Measurements from ENCODE around the gene TOP3B. TPM values are rescaled to one million over a fixed set of nuclear protein-coding genes. Genes with fewer than 3 reads are reported as not detected.
A peak's percentile ranks its signal among the peaks of the same experiment; 100 is the strongest.

The TOP3B gene
- total and polyA plus RNA-seq, 9 of the 15 experiments (the other 6 are each of a cell fraction or from before 2014, with no cell fraction given), result 3.0 to 188 (median 112) TPM

DNA sequence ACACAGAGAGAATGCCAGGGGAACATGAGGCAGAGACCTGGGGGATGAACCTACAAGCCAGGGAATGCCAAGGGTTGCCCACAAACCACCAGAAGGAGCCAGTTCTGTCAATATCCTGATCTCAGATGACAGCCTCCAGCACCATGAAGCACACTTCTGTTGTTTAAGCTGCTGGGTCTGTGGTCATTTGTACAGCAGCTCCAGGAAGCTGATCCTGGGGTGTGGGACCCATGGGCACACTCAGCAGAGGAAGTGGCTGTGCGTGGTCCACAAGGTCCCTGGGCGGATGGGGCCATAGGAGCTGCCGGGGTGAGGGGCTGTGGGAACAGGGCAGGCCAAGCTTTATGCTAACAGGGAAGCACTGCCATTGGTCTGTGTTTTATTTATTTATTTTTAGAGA, 42.1 kb downstream of the TOP3B start:
- no peak overlapping the region for H3K27ac ChIP-seq (ENCODE audit: extremely low read depth, low read depth, low read length)
- no peak for FAIRE-seq
- peaks cover 12 to 51% of the 10 kb centered on the region in 2 experiments for H3K4me1 ChIP-seq (replicated peaks in 1 of 2; ENCODE audit: control insufficient read depth in 2 of 2, insufficient read depth in 2 of 2, low read length in 2 of 2)
- WGBS (ENCODE audit: insufficient coverage, low coverage, missing lambda C conversion rate), result 86% methylated on average over 3 of the region's 3 CpGs
- H4K20me1 ChIP-seq (replicated peaks; ENCODE audit: control insufficient read depth, insufficient read depth, low read length), result peaks cover 15% of the 10 kb centered on the region; the same call in 1 of the 2 replicates
- peaks cover 86% of the 10 kb centered on the region for H3K36me3 ChIP-seq (ENCODE audit: control insufficient read depth, insufficient read depth, low read length)
- no peak overlapping the region for H3K4me3 ChIP-seq
- H3K9me1 ChIP-seq (ENCODE audit: control insufficient read depth, insufficient read depth, low read length), result peaks cover 8% of the 10 kb centered on the region
- no TSS peak for BruUV-seq (replicated peaks)
- H3K9me3 ChIP-seq (replicated peaks; ENCODE audit: control insufficient read depth, insufficient read depth, low read depth, low read length), result no peaks in the 10 kb centered on the region
- H2AFZ ChIP-seq (ENCODE audit: low read depth, low read length), result no peak overlapping the region
- peak overlapping the region in 1 of 2 experiments; percentile 46; a peak in 2 of 4 replicates for H3K9ac ChIP-seq (ENCODE audit: insufficient read depth in 1 of 2, low read depth in 2 of 2, low read length in 2 of 2)
- ChIA-PET POLR2A (interaction anchor here (0.6 to 49.7 kb wide), 12 partner anchors 7 to 239 kb away, joined by 3 to 1041 read pairs (median 4); partner anchors contain the start of gene PPM1F), CTCF (ENCODE audit: low intra/inter-chr PET ratio) (interaction anchor here (9.2 kb wide), 1 partner anchor 228 kb away, joined by 609 read pairs; no protein-coding TSS in a partner anchor)
- in situ Hi-C loops (cut with MboI) (loop anchor here (25.0 kb wide), 3 partner anchors 403 to 803 kb away; partner anchors contain the start of gene HIC2), intact Hi-C loops (cut with micrococcal nuclease) (no loop called here)
- DNase-seq (ENCODE audit: extremely low read depth in 1 of 4, low spot score in 3 of 4), result no peak
- ATAC-seq, result no peak
- no peak overlapping the region for H3K4me2 ChIP-seq (ENCODE audit: insufficient read depth, low read length)
- TF ChIP-seq RBM34 (IDR thresholded peaks at IDR 0.05; ENCODE audit: borderline replicate concordance, insufficient read depth, low read length) (no peak), SIX5 (IDR thresholded peaks at IDR 0.05; ENCODE audit: borderline replicate concordance in 1 of 2, insufficient read depth in 1 of 2, low read depth in 1 of 2, low read length in 2 of 2) (0 out of 4 replicates have a peak, but pooled peaks of 1 of the 2 experiments have one; percentile 9), SPI1 (IDR thresholded peaks at IDR 0.05; ENCODE audit: borderline replicate concordance, low read depth, low read length) (peak; percentile 50; the same call in 1 of the 2 replicates), POLR2A (conservative IDR thresholded peaks at IDR 0.05) (no peak)
- TF ChIP-seq, protein P1, sequence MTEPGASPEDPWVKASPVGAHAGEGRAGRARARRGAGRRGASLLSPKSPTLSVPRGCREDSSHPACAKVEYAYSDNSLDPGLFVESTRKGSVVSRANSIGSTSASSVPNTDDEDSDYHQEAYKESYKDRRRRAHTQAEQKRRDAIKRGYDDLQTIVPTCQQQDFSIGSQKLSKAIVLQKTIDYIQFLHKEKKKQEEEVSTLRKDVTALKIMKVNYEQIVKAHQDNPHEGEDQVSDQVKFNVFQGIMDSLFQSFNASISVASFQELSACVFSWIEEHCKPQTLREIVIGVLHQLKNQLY (CRISPR knock-in tag; conservative IDR thresholded peaks at IDR 0.05), result 0 out of 4 replicates have a peak, but pooled peaks of 1 of the 2 experiments have one; percentile 46
- H3K79me2 ChIP-seq (ENCODE audit: control insufficient read depth, insufficient read depth, low read length), result peaks cover 4% of the 10 kb centered on the region; the same call in 1 of the 3 replicates
- no peaks in the 10 kb centered on the region for H3K27me3 ChIP-seq (ENCODE audit: control insufficient read depth in 2 of 2, insufficient read depth in 2 of 2, low read length in 2 of 2)
